AG09309 (cell line): ENCODE results near the gene CAMK2D.

Experiments used
- DNase-seq: peaks from one replicate; pipeline ENCODE4 v3.0.0-alpha.2; 2010; ENCODE audit warnings: low read depth
- H3K4me3 ChIP-seq: 2 replicates; pipeline ENCODE4 v1.5.1; 2011; ENCODE audit warnings: mild to moderate bottlenecking, low read depth, low read length, moderate library complexity; ENCODE audit not compliant: control insufficient read depth
- TF ChIP-seq, protein P1 (sequence below): IDR thresholded peaks from 2 replicates; pipeline ENCODE4 v1.5.1; 2011; ENCODE audit warnings: mild to moderate bottlenecking, low read depth, low read length, inconsistent platforms; ENCODE audit not compliant: insufficient read depth, control insufficient read depth; ENCODE audit errors: missing control alignments

CAMK2D gene

DNA sequence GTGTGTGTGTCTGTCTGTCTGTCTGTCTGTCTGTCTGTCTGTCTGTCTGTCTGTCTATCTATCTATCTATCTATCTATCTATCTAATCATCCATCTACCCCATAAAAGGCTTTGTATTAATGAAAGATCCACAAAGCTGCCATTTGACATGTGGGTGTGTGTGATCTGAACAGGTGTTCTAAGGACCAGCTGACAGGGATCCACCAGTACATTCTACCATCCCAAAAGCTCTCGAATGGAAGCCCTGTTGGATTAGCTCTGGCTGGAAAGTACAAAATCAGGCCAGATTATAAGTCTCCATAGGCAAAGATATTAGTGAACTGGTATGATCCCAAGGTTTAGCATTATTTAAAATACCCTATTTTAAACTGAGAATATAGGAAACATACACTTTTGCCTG is 299.3 kb downstream of the CAMK2D start:
- no peak overlapping the region for H3K4me3 ChIP-seq
- TF ChIP-seq, protein P1, sequence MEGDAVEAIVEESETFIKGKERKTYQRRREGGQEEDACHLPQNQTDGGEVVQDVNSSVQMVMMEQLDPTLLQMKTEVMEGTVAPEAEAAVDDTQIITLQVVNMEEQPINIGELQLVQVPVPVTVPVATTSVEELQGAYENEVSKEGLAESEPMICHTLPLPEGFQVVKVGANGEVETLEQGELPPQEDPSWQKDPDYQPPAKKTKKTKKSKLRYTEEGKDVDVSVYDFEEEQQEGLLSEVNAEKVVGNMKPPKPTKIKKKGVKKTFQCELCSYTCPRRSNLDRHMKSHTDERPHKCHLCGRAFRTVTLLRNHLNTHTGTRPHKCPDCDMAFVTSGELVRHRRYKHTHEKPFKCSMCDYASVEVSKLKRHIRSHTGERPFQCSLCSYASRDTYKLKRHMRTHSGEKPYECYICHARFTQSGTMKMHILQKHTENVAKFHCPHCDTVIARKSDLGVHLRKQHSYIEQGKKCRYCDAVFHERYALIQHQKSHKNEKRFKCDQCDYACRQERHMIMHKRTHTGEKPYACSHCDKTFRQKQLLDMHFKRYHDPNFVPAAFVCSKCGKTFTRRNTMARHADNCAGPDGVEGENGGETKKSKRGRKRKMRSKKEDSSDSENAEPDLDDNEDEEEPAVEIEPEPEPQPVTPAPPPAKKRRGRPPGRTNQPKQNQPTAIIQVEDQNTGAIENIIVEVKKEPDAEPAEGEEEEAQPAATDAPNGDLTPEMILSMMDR, result no peak
- DNase-seq, result no peak

DNA sequence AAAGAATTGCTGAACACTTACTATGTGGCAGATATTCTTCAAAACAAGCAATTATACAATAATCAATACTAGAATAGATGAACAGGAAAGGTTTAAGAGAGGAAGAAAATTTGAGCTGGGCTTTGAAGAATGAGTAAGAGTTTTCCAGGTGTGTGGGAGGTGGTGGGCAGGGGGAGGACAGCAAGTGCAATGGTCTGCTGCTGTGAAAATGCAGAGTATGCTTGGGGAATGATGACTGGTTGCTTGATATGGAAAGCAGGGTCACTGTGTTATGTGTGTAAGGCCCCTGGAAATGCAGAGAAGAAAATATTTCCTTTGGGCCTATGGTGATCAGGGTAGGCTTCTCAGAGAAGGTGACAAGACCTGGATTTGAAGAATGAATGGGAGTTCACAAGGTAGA is 300.3 kb downstream of the CAMK2D start:
- TF ChIP-seq, protein P1, result no peak
- no peak overlapping the region for H3K4me3 ChIP-seq
- DNase-seq, result no peak

DNA sequence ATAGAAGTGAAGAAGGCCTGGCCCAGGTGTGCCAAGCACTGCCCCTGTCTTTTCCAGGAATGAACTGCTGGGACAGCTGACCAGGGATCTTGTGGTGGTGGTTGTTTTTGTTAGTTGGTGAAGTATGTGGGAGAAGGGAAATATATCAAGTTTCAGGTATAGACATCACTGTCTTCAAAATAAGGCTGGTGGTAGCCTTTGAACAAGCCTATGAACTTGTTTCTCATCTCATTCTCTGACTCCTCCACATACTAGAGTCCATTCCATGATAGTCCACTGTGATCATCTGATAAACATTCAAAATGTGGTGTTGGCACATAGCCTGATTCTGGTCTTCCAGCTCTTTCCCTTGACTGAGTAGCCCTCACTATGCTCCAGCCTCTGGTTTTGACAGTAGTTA is 303.7 kb downstream of the CAMK2D start:
- H3K4me3 ChIP-seq, result no peak overlapping the region
- TF ChIP-seq, protein P1, result no peak
- no peak for DNase-seq

DNA sequence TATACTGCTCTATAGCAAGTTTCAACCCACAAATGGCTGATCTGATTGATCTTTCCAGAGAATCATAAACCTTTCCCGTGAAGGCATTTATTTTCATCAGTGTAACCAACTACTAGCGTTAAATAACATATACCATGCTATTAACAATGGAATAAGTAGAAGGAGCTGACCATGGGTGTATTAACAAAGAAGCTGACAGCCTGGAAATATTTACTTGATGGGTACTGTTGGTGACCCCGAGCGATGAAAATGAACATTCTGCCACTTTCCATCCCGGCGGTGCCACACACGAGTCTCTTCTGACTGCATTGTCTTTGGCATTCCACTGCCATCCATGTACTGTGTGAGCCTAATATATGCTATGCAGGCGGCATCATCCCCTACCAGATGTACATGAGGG is 304.4 kb downstream of the CAMK2D start:
- no peak for DNase-seq
- TF ChIP-seq, protein P1, result no peak
- H3K4me3 ChIP-seq, result no peak overlapping the region

DNA sequence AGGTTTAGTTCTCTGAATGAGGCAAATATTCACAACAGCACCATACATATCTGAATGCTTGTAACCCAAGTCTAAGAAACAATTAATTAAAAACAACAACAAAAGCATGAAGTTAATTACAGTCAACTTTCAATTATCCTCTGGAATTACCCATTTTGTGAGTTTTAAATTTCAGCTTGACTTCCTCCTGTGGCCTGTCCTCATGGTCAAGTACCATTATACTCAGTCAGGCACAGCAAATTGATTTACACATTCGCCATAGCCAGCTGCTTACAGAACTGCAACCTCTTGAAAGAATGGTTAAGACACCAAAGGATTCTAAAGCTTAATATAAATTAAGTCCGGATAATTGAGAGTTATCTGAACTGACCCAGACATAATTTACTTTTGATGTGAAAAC is 306.5 kb downstream of the CAMK2D start:
- no peak overlapping the region for H3K4me3 ChIP-seq
- no peak for DNase-seq
- TF ChIP-seq, protein P1, result no peak

DNA sequence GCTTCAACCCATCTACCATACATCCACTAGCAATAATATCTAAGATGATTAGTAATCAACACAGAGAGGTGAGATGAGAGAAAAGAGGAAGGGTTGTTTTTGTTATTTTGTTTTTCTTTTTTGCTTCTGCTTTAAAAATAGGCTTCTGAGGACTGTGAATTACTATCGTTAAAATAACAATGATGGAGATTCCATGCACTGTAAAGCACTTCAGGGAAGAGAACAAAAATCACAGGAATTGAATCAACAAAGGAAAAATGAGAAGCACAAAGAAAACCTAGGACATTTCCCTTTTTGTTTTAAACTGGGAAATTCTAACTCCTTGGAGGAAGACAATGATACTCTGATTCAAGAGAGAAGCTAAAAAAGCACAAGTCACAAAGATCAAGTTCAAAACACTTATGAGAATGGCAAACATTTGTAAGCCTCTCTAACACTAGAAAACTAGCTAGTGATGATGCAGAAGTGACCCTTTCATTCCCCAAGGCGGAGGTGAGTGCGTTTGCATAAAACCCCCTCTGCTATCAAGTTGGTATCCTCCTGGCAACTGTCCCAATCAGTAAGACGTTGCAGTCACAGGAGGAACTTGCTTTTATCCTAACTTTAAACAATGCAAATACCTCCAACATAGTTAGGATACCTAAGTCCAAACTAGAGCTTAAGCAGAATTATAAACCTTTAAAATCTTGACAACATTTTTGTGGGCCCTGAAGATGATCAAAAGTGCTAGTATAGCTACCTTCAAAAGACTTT is 308.5 kb downstream of the CAMK2D start:
- DNase-seq, result no peak
- TF ChIP-seq, protein P1, result no peak
- H3K4me3 ChIP-seq, result no peak overlapping the region
